Activated T-cell treated with anti-CD3 and anti-CD28 coated beads, Interleukin-2, amount 50 U/mL, for 4 hours (primary cell): ENCODE data around the gene ZNF835. TPM values are rescaled to one million over a fixed set of nuclear protein-coding genes. Genes with fewer than 3 reads are reported as not detected.
"Not testable (repeated sequence)": the region's sequence is repeated elsewhere in the genome, so short reads cannot be mapped to it uniquely, and the experiment has no call there.

Experiments used
- ATAC-seq, 2 donors: fragments of 200-7000 bp; cut with Tn5 transposase; one replicate each; pipeline ENCODE4 v1.10.0; 2021
- DNase-seq: peaks from one replicate; pipeline ENCODE4 v3.0.0-alpha.2; 2020
- H3K27me3 Mint-ChIP-seq: one replicate; pipeline ENCODE4 v1.8.0; 2021; ENCODE audit warnings: low read depth, mixed read lengths
- H3K36me3 Mint-ChIP-seq: one replicate; pipeline ENCODE4 v1.8.0; 2022; ENCODE audit warnings: mixed read lengths; ENCODE audit not compliant: insufficient read depth
- H3K4me1 Mint-ChIP-seq: one replicate; pipeline ENCODE4 v1.8.0; 2021; ENCODE audit warnings: low read depth, mixed read lengths
- H3K4me3 Mint-ChIP-seq: one replicate; pipeline ENCODE4 v1.8.0; 2021; ENCODE audit warnings: mild to moderate bottlenecking, moderate library complexity, mixed read lengths
- H3K9me3 Mint-ChIP-seq: one replicate; pipeline ENCODE4 v1.8.0; 2021; ENCODE audit warnings: mixed read lengths
- total RNA-seq, 3 donors: library from RNA; stranded (reverse); gene quantifications; one replicate each; pipeline ENCODE4 v1.2.1, GENCODE V29; 2021

ZNF835 gene
- total RNA-seq, 3 donors from 2014 or later = 1.7 to 3.4 (median 2.7) TPM

GRCh38 chr19:56678205-56678604 is 6.6 kb upstream of the ZNF835 start:
- H3K36me3 Mint-ChIP-seq = peaks cover 2% of the 10 kb centered on the region
- peaks cover 29% of the 10 kb centered on the region for H3K9me3 Mint-ChIP-seq
- no peaks in the 10 kb centered on the region for H3K27me3 Mint-ChIP-seq
- H3K4me3 Mint-ChIP-seq = no peak overlapping the region
- no peak for DNase-seq
- no peak for ATAC-seq
- no peaks in the 10 kb centered on the region for H3K4me1 Mint-ChIP-seq

GRCh38 chr19:56672610-56673009 is 1.1 kb upstream of the ZNF835 start:
- Mint-ChIP-seq H3K9me3 (peaks cover 13% of the 10 kb centered on the region), H3K4me1 (peaks cover 11% of the 10 kb centered on the region)
- not testable (repeated sequence) for ATAC-seq, H3K4me3 Mint-ChIP-seq, H3K36me3 Mint-ChIP-seq, H3K27me3 Mint-ChIP-seq, DNase-seq

- Mint-ChIP-seq H3K9me3 (peaks cover 8% of the 10 kb centered on the region), H3K4me1 (peaks cover 11% of the 10 kb centered on the region), H3K36me3 (peaks cover 4% of the 10 kb centered on the region), H3K4me3 (peak overlapping the region; percentile 85), H3K27me3 (no peaks in the 10 kb centered on the region)
- no peak for DNase-seq
- ATAC-seq = peak in 1 of 2 donors; percentile 39
These were observed 470 bp downstream of the ZNF835 start for GRCh38 chr19:56670961-56671612.

GRCh38 chr19:56670401-56670960 is 1.1 kb downstream of the ZNF835 start:
- H3K9me3 Mint-ChIP-seq = peaks cover 8% of the 10 kb centered on the region
- H3K4me1 Mint-ChIP-seq = peaks cover 11% of the 10 kb centered on the region
- H3K4me3 Mint-ChIP-seq = peak overlapping the region; percentile 85
- no peaks in the 10 kb centered on the region for H3K27me3 Mint-ChIP-seq
- no peak for ATAC-seq
- no peak for DNase-seq
- H3K36me3 Mint-ChIP-seq = peaks cover 4% of the 10 kb centered on the region

- Mint-ChIP-seq H3K9me3 (peaks cover 4% of the 10 kb centered on the region), H3K27me3 (no peaks in the 10 kb centered on the region), H3K4me3 (no peak overlapping the region), H3K36me3 (peaks cover 7% of the 10 kb centered on the region), H3K4me1 (peaks cover 11% of the 10 kb centered on the region)
- ATAC-seq (no peak), DNase-seq (no peak)
These were observed 2.9 kb downstream of the ZNF835 start for GRCh38 chr19:56668676-56669075.

- no peaks in the 10 kb centered on the region for H3K27me3 Mint-ChIP-seq
- no peak overlapping the region for H3K4me3 Mint-ChIP-seq
- H3K4me1 Mint-ChIP-seq = peaks cover 11% of the 10 kb centered on the region
- ATAC-seq (no peak), DNase-seq (no peak)
- peaks cover 9% of the 10 kb centered on the region for H3K36me3 Mint-ChIP-seq
- peaks cover 7% of the 10 kb centered on the region for H3K9me3 Mint-ChIP-seq
These were observed 4.2 kb downstream of the ZNF835 start for GRCh38 chr19:56667311-56667870.

- no peak for DNase-seq
- Mint-ChIP-seq H3K27me3 (no peaks in the 10 kb centered on the region), H3K36me3 (peaks cover 8% of the 10 kb centered on the region), H3K4me3 (no peak overlapping the region), H3K9me3 (peaks cover 12% of the 10 kb centered on the region), H3K4me1 (no peaks in the 10 kb centered on the region)
- no peak for ATAC-seq
These were observed 7.0 kb downstream of the ZNF835 start for GRCh38 chr19:56664511-56664910.

GRCh38 chr19:56663931-56664500 is 7.5 kb downstream of the ZNF835 start:
- H3K4me1 Mint-ChIP-seq = no peaks in the 10 kb centered on the region
- no peak overlapping the region for H3K4me3 Mint-ChIP-seq
- DNase-seq = no peak
- no peaks in the 10 kb centered on the region for H3K27me3 Mint-ChIP-seq
- ATAC-seq = no peak
- H3K9me3 Mint-ChIP-seq = peaks cover 17% of the 10 kb centered on the region
- H3K36me3 Mint-ChIP-seq = peaks cover 8% of the 10 kb centered on the region

- no peaks in the 10 kb centered on the region for H3K27me3 Mint-ChIP-seq
- H3K9me3 Mint-ChIP-seq = peaks cover 21% of the 10 kb centered on the region
- H3K4me1 Mint-ChIP-seq = no peaks in the 10 kb centered on the region
- H3K36me3 Mint-ChIP-seq = peaks cover 5% of the 10 kb centered on the region
- no peak for ATAC-seq
- no peak overlapping the region for H3K4me3 Mint-ChIP-seq
- DNase-seq = no peak
These were observed 10.3 kb downstream of the ZNF835 start for GRCh38 chr19:56661248-56661647.

- H3K9me3 Mint-ChIP-seq = peaks cover 23% of the 10 kb centered on the region
- peaks cover 5% of the 10 kb centered on the region for H3K36me3 Mint-ChIP-seq
- H3K27me3 Mint-ChIP-seq = no peaks in the 10 kb centered on the region
- no peak for DNase-seq
- no peak for ATAC-seq
- no peaks in the 10 kb centered on the region for H3K4me1 Mint-ChIP-seq
- no peak overlapping the region for H3K4me3 Mint-ChIP-seq
These were observed 11.0 kb downstream of the ZNF835 start for GRCh38 chr19:56660381-56661107.

- H3K9me3 Mint-ChIP-seq = peaks cover 47% of the 10 kb centered on the region
- DNase-seq (no peak), ATAC-seq (no peak)
- no peaks in the 10 kb centered on the region for H3K4me1 Mint-ChIP-seq
- H3K36me3 Mint-ChIP-seq = peaks cover 2% of the 10 kb centered on the region
- H3K27me3 Mint-ChIP-seq = peaks cover 1% of the 10 kb centered on the region
- H3K4me3 Mint-ChIP-seq = no peak overlapping the region
These were observed 17.4 kb downstream of the ZNF835 start for GRCh38 chr19:56654151-56654550.

GRCh38 chr19:56643460-56643955 is 28.0 kb downstream of the ZNF835 start:
- H3K4me3 Mint-ChIP-seq = no peak overlapping the region
- H3K4me1 Mint-ChIP-seq = no peaks in the 10 kb centered on the region

GRCh38 chr19:56642711-56643459 is 28.7 kb downstream of the ZNF835 start, which contains the start of gene SMIM17:
Gene SMIM17 (plus strand): TSS chr19:56643159. CDS start chr19:56645668, 2,509 bp downstream.
- no peaks in the 10 kb centered on the region for H3K4me1 Mint-ChIP-seq
- no peak for DNase-seq
- H3K9me3 Mint-ChIP-seq = peaks cover 56% of the 10 kb centered on the region
- H3K36me3 Mint-ChIP-seq = peaks cover 8% of the 10 kb centered on the region
- no peak for ATAC-seq
- peaks cover 21% of the 10 kb centered on the region for H3K27me3 Mint-ChIP-seq
- no peak within 1 kb of the TSS for H3K4me3 Mint-ChIP-seq

More at GRCh38 chr19:56643460-56643955, 28.0 kb downstream of the ZNF835 start:
- no peak for DNase-seq
- Mint-ChIP-seq H3K36me3 (peaks cover 8% of the 10 kb centered on the region), H3K27me3 (peaks cover 21% of the 10 kb centered on the region), H3K9me3 (peaks cover 55% of the 10 kb centered on the region)
- ATAC-seq = no peak
